ENCODE results near the gene SMIM38.

The SMIM38 gene

GRCh38 chr11:69204246-69204940 lies 48.7 kb downstream of the SMIM38 start:
- DNase-seq (ENCODE audit: low spot score) = no peak

- no peak for DNase-seq (ENCODE audit: low spot score)
Measured at GRCh38 chr11:69204941-69205742, 49.4 kb downstream of the SMIM38 start.

Measured in COLO829 (cell line).